CD4-positive, alpha-beta T cell treated with Interleukin-4 for 1 hour (primary cell): Measurements from ENCODE around the gene BCLAF1.
A peak's percentile ranks its signal among the peaks of the same experiment; 100 is the strongest.

Experiments used
- DNase-seq, 2 donors: peaks; one replicate each; pipeline ENCODE4 v3.0.0-alpha.2; 2020 to 2022

The BCLAF1 gene

GRCh38 chr6:136289579-136290409 lies at the start of gene BCLAF1:
Gene BCLAF1, minus strand, starts transcription at chr6:136289846. Its CDS starts 9,980 bp downstream, at chr6:136279866.
- peak; percentile 100 for DNase-seq

- no peak for DNase-seq
Measured at GRCh38 chr6:136338486-136338885, 48.8 kb upstream of the BCLAF1 start.

- DNase-seq: no peak
Measured at GRCh38 chr6:136337606-136338005, 48.0 kb upstream of the BCLAF1 start.

- no peak for DNase-seq
Measured at GRCh38 chr6:136337121-136337520, 47.5 kb upstream of the BCLAF1 start.

- no peak for DNase-seq
Measured at GRCh38 chr6:136335736-136336363, 46.2 kb upstream of the BCLAF1 start.

- DNase-seq: no peak
Measured at GRCh38 chr6:136334853-136335252, 45.2 kb upstream of the BCLAF1 start.

- DNase-seq: no peak
Measured at GRCh38 chr6:136334465-136334846, 44.8 kb upstream of the BCLAF1 start.

GRCh38 chr6:136333824-136334464 lies 44.3 kb upstream of the BCLAF1 start:
- DNase-seq: no peak

GRCh38 chr6:136331461-136331860 lies 41.8 kb upstream of the BCLAF1 start:
- DNase-seq: no peak

GRCh38 chr6:136330634-136331033 lies 41.0 kb upstream of the BCLAF1 start:
- DNase-seq: no peak

- no peak for DNase-seq
Measured at GRCh38 chr6:136326038-136326553, 36.5 kb upstream of the BCLAF1 start.

- no peak for DNase-seq
Measured at GRCh38 chr6:136324686-136325380, 35.2 kb upstream of the BCLAF1 start.

- DNase-seq: no peak
Measured at GRCh38 chr6:136323431-136324112, 33.9 kb upstream of the BCLAF1 start.

GRCh38 chr6:136319732-136320131 lies 30.1 kb upstream of the BCLAF1 start:
- no peak for DNase-seq

- no peak for DNase-seq
Measured at GRCh38 chr6:136318676-136319075, 29.0 kb upstream of the BCLAF1 start.

- no peak for DNase-seq
Measured at GRCh38 chr6:136317971-136318370, 28.3 kb upstream of the BCLAF1 start.

- DNase-seq: peak; percentile 70 to 79
Measured at GRCh38 chr6:136317021-136317694, 27.5 kb upstream of the BCLAF1 start.

GRCh38 chr6:136315594-136315993 lies 25.9 kb upstream of the BCLAF1 start:
- DNase-seq: no peak

- no peak for DNase-seq
Measured at GRCh38 chr6:136312975-136313374, 23.3 kb upstream of the BCLAF1 start.

- no peak for DNase-seq
Measured at GRCh38 chr6:136309729-136310311, 20.2 kb upstream of the BCLAF1 start.

GRCh38 chr6:136309171-136309570 lies 19.5 kb upstream of the BCLAF1 start:
- DNase-seq: no peak
